Stimulated activated CD8-positive, alpha-beta memory T cell treated with anti-CD3 and anti-CD28 coated beads, Interleukin-12 subunit alpha, Interleukin-12 subunit beta, amount 100 ng/mL, for 24 hours (primary cell): Measurements from ENCODE around the gene TMEM131L.
"Not testable (repeated sequence)": the region's sequence is repeated elsewhere in the genome, so short reads cannot be mapped to it uniquely, and the experiment has no call there.

ENCODE experiments used
- DNase-seq: peaks from one replicate; pipeline ENCODE4 v3.0.0-alpha.2; 2020; ENCODE audit errors: extremely low read depth

The TMEM131L gene

GRCh38 chr4:153646978-153647377 lies 180.8 kb downstream of the TMEM131L start:
- no peak for DNase-seq

- no peak for DNase-seq
These were observed 181.8 kb downstream of the TMEM131L start for GRCh38 chr4:153647975-153648374.

- DNase-seq = no peak
These were observed 183.4 kb downstream of the TMEM131L start for GRCh38 chr4:153649572-153649991.

DNA sequence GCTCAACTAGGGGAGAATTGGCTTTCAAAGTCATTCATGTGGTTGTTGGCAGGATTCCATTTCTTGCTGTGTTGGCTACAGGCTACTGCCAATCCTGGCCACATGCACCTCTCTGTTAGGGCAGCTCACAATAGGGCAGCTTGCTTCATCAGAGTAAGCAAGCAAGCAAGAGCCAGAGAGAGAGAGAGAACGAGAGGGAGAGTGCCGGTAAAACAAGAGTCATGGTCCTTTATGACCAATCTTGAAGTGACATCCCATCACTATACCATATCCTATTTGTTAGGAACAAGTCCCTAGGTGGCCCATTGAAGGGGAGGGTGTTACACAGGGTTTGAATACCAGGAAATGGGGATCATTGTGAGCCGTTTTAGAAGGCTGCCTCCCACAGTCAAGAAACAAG lies 185.0 kb downstream of the TMEM131L start:
- DNase-seq = no peak

DNA sequence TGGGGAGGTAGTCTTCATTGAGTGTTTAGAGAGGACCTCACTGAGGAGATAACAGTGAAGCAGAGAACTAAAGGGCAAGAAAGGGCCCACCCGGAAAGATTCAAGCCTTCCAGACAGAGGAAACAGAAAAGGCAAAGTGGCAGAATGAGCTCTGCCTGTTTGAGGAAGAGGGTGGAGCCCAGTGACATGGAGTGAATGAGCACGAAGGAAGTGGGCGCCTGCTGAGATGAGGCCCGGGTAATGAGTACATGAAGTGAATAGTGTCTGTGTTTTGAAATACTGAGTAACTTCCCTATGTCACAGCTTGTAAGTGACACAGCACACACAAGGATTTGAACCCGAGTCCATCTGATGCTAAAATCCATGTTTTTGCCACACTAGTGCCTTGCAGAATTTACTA lies 185.4 kb downstream of the TMEM131L start:
- no peak for DNase-seq

- no peak for DNase-seq
These were observed 186.1 kb downstream of the TMEM131L start for GRCh38 chr4:153652051-153652784.

GRCh38 chr4:153655002-153655541 lies 188.9 kb downstream of the TMEM131L start:
- no peak for DNase-seq

- no peak for DNase-seq
These were observed 189.8 kb downstream of the TMEM131L start for GRCh38 chr4:153655928-153656327.

GRCh38 chr4:153661215-153661822 lies 195.2 kb downstream of the TMEM131L start:
- DNase-seq = no peak

DNA sequence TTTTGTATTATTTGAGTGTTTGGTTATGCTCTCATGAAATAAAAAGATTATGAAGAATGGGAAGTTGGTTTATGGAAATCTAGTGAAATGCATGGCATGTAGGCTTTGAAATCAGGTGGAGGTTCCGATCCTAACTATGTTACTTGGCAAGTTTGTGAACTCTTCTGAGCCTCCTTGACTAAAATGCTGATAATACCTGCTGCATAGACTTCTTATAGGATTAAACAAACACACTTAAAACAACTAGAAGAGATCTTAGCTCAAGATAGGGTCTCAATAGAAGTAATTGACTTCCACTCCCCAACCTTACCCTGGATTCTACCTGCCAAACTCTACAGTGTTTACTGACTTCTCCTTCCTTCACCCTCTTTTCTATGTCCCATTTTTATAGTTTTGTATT lies 195.7 kb downstream of the TMEM131L start:
- DNase-seq = no peak

DNA sequence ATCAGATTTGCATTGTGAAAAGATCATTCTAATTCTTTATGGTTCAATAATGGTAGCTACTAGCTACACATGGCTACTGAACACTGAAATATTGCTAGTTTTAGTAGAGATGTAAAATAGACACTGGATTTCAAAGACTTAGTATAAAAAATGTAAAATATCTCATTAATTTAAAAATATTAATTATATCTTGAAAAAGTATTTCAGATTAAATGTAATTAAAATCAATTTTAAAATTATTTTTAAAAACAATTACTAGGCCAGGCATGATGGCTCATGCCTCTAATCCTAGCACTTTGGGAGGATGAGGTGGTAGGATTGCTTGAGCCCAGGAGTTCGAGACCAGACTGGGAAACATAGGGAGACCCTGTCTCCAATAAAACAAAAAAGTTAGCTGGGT lies 197.5 kb downstream of the TMEM131L start:
- no peak for DNase-seq

GRCh38 chr4:153666505-153666904 lies 200.3 kb downstream of the TMEM131L start:
- DNase-seq = not testable (repeated sequence)

DNA sequence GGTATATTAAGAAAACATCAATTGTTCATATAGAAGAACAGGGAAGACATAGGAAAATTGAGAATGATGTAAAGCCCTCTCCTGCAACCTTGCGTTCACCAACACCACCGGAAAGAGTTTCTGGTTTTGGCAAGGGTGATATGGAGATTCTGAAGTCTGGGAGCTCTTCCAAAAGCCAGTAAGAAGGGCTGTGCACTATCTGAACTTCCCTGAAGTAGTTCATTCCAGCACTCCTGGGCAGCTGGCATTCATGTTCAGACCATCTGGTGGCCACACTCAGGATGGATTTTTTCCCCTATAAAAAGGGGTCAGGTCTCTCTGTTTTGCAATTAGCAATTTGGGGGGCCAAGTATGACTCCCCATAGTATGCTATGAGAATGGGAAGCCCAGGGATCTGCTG lies 202.5 kb downstream of the TMEM131L start:
- DNase-seq = no peak

DNA sequence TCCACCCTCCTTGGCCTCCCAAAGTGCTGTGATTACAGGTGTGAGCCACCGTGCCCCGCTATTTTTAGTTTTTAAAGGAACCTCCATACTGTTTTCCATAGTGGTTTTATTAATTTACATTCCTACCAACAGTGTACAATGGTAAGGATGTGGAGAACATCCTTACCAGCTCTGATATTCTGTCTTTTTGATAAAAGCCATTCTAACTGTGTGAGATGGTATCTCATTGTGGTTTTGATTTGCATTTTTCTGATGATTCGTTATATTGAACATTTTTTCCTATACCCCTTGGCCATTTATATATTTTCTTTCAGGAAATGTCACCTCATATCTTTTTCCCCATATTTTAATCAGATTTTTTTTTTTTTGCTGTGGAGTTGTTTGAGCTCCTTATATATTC lies 203.7 kb downstream of the TMEM131L start:
- DNase-seq = no peak

- DNase-seq = no peak
These were observed 210.3 kb downstream of the TMEM131L start for GRCh38 chr4:153676486-153676885.

DNA sequence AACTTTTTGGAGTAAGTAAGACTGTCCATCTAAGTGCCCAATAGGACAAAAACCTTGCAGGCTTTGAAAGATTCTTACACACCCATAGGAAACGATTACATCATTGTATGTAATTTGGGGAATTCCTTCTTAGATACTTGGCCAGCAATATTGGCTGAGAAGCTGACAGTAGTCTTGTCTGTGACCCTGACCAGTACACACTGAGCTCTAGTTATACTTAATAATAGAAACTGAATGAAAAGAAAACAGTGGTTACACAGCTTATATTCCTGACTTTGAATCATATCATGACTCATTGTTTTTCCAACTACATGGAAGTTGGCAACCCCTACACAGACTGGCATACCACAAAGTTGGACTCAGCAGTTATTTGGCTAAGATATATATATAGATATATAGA lies 210.8 kb downstream of the TMEM131L start:
- no peak for DNase-seq

- DNase-seq = no peak
These were observed 213.3 kb downstream of the TMEM131L start for GRCh38 chr4:153679486-153679885.

DNA sequence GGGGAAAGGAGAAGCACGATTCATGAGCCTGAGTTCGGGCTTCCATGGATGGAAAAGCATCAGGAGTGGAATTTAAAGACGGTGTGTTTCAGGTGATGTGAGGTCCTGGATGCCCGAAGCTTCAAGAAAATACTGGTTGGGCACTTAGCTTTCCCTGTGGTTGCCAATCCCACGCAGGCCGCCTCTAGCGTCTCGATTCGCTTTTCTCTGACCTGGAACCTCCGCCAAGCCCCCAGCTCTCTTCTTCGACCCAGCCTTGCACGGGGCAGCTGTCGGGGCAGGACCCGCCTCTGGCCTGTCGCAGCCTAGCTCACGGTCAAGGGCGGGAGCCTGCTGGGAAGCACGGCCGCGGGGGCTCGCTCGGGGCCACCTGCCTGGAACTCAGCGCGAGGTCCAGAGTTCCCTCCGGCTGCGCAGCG lies 217.6 kb downstream of the TMEM131L start:
- DNase-seq = no peak

GRCh38 chr4:153684182-153684970 lies 218.2 kb downstream of the TMEM131L start, which contains the start of gene TLR2:
TLR2 (plus strand) TSS chr4:153684280; CDS start chr4:153702908, 18,628 bp downstream.
- DNase-seq = no peak

- no peak for DNase-seq
These were observed 218.8 kb downstream of the TMEM131L start for GRCh38 chr4:153684971-153685371.
